VCaP (cell line): ENCODE results near the gene CXCL5.

Experiments used
- H3K27ac ChIP-seq: fragments of 450-650 bp; 2 replicates; pipeline ENCODE4 v1.5.1; 2017
- TF ChIP-seq, protein P1 (sequence below): fragments of 450-650 bp; conservative IDR thresholded peaks from 2 replicates; pipeline ENCODE4 v1.5.1; 2017; ENCODE audit warnings: mild to moderate bottlenecking, moderate library complexity

CXCL5 gene

GRCh38 chr4:74004668-74005067, 6.2 kb upstream of the CXCL5 start:
- H3K27ac ChIP-seq = no peak overlapping the region
- TF ChIP-seq, protein P1, sequence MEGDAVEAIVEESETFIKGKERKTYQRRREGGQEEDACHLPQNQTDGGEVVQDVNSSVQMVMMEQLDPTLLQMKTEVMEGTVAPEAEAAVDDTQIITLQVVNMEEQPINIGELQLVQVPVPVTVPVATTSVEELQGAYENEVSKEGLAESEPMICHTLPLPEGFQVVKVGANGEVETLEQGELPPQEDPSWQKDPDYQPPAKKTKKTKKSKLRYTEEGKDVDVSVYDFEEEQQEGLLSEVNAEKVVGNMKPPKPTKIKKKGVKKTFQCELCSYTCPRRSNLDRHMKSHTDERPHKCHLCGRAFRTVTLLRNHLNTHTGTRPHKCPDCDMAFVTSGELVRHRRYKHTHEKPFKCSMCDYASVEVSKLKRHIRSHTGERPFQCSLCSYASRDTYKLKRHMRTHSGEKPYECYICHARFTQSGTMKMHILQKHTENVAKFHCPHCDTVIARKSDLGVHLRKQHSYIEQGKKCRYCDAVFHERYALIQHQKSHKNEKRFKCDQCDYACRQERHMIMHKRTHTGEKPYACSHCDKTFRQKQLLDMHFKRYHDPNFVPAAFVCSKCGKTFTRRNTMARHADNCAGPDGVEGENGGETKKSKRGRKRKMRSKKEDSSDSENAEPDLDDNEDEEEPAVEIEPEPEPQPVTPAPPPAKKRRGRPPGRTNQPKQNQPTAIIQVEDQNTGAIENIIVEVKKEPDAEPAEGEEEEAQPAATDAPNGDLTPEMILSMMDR = no peak

GRCh38 chr4:74000301-74000700, 1.8 kb upstream of the CXCL5 start:
- H3K27ac ChIP-seq = no peak overlapping the region
- TF ChIP-seq, protein P1 = no peak

GRCh38 chr4:73992050-73992449, 6.4 kb downstream of the CXCL5 start:
- H3K27ac ChIP-seq = no peak overlapping the region
- TF ChIP-seq, protein P1 = no peak

GRCh38 chr4:73991742-73992000, 6.8 kb downstream of the CXCL5 start:
- TF ChIP-seq, protein P1 = no peak
- H3K27ac ChIP-seq = no peak overlapping the region

GRCh38 chr4:73990988-73991741, 7.3 kb downstream of the CXCL5 start:
- TF ChIP-seq, protein P1 = no peak
- H3K27ac ChIP-seq = no peak overlapping the region

DNA sequence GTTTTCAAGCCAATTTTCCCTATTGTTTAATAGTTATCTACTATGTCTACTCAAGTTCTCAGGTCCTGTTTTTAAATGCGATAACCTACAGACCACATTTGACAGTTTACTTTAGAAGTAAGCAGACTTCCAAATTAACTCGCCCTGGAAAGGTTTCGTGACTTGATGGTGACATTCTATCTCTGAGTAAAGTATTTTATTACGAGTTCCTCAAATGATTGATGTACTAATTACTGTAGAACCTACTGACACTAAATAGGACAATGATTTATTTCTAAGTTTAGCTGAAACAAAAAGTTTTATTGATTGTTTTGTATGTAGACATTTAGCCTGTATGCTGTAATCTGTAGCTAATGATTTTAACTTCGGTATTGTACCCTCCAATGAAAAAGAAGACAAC, 8.5 kb downstream of the CXCL5 start:
- H3K27ac ChIP-seq = no peak overlapping the region
- TF ChIP-seq, protein P1 = no peak

DNA sequence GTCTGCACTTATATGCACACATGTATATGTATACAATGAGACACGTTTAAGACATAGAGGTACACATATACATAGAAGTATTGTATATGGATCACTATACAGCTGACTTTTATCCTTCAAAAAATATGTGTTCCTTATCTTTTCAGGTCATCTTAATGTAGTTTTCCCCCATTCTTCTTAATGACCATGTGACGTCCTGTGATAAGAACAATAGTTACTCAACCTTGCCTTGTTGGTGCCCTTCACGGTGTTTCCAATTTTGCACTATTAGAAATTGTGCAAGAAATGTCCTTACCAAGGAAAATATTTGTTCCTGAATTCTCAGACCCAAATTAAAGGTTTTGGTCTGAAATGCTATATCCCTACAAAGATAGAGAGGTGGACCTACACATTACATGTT, 9.4 kb downstream of the CXCL5 start:
- no peak overlapping the region for H3K27ac ChIP-seq
- TF ChIP-seq, protein P1 = no peak

GRCh38 chr4:73988061-73988460, 10.4 kb downstream of the CXCL5 start, which contains the start of gene PPBP:
PPBP (minus strand) TSS chr4:73988190; CDS start chr4:73988103, 87 bp downstream.
- TF ChIP-seq, protein P1 = no peak
- no peak within 1 kb of the TSS for H3K27ac ChIP-seq
